Stimulated activated CD8-positive, alpha-beta memory T cell treated with anti-CD3 and anti-CD28 coated beads, Interleukin-12 subunit alpha, Interleukin-12 subunit beta, amount 100 ng/mL, for 24 hours (primary cell): ENCODE measurements around the gene NOPCHAP1.

ENCODE experiments used
- DNase-seq: peaks from one replicate; pipeline ENCODE4 v3.0.0-alpha.2; 2020; ENCODE audit errors: extremely low read depth

The NOPCHAP1 gene

DNA sequence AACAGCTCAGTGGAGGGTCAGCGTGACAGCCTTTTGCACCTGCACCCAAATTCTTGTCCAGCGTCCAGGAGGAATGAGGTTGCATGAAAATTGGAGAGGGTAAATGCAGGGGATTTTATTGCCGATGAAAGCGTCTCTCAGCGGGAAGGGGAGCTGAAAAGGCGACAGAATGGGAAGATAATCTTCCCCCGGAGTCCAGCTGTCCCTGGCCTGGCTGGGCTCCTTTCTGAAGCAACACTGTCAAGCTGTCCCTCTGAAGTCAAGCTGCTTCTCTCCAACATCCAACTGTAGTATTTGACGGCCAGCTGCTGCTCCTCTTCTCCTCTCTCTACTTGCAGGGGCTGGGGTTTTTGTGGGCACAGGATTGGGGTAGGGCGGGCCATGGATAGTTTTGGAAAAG, 32.7 kb downstream of the NOPCHAP1 start:
- DNase-seq, result no peak

DNA sequence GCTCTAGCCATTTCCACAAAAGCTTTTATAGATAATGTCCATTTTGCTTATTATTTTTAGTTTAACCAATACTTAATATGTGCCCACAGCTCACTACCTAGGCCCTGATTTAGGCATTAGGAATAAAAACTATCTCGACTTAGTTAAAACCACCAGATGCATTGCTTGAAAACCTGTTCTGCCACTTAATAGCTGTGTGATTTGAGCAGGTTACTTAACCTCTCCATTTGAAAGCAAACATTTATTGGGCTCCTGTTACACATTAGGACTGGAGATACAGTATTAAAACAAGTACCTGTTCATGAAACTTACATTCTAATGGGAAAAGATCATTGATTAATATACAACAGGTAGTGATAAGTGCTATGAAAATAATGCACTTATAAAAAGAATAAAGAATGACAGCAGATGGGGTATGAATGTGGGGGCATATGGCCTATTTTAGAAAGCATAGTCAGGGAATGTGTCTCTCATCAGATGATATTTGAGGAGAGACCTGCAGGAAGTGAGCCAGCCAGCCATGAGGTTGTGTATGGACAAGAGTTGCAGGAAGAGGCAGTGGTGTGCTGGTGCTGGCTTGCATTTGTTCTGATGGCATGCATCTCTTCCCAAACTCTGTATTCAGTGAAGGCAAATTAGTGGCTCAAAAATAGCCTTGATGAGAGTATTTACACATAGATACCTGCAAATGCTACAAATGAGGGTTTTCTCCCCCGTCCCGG, 34.3 kb downstream of the NOPCHAP1 start:
- no peak for DNase-seq

DNA sequence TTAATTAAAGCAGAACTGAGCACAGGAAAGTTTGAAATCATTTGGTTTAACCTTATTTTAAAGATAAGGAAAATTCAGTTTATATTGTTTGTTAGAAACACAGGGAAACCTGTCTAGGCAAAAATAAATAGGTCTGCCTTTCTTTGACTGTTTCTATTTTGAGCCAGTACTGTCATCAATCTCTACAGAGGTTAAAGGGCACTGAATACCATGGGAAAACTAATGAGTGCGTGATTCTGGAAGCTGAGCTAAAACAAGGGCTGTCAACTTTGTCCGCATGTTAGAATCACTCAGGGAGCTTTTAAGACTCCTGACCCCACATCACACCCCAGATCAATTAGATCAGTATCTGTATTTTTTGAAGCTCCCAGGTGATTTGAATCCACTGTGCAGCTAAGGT, 38.8 kb downstream of the NOPCHAP1 start:
- DNase-seq, result no peak

- DNase-seq, result no peak
These were observed 39.8 kb downstream of the NOPCHAP1 start for GRCh38 chr12:105025890-105026289.

GRCh38 chr12:105026411-105026810, 40.3 kb downstream of the NOPCHAP1 start:
- no peak for DNase-seq

DNA sequence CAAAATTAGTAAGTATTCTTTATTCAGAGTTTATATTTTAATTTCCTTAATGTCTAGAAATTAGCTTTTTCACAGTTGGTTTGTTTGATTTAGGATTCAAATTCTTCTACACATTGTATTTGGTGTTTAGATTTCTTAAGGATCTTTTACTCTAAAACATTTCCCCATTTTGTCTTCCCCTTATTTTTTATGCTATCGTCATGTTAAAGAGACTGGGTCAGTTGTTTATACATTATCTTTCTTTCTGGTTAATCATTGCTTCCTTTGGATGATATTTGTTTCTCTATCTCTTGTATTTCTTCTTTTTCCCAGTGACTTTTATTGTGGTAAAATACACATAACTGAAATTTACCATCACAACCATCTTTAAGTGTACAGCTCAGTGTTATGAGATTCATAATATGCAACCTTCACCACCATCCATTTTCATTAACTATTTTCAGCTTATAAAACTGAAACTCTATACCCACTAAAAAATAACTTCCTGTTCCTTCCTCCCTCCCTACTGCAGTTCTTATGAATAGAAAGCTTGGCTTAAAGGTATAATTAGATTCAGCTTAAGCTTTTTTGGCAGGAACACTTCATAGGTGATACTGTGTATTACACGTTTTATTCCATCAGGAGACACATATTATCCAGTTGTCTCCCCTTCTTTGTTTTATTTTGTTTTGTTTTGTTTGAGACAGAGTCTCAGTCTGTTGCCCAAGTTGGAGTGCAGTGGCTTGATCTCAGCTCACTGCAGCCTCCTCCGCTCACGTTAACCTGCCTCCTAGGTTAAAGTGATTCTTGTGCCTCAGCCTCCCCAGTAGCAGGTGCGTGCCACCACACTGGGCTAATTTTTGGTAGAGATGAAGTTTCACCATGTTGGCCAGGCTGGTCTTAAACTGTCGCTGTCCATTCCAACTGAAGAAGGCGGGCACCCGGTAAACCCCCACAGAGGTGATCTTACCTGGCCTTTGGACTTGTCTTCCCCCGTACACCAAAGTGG, 45.0 kb downstream of the NOPCHAP1 start:
- no peak for DNase-seq

DNA sequence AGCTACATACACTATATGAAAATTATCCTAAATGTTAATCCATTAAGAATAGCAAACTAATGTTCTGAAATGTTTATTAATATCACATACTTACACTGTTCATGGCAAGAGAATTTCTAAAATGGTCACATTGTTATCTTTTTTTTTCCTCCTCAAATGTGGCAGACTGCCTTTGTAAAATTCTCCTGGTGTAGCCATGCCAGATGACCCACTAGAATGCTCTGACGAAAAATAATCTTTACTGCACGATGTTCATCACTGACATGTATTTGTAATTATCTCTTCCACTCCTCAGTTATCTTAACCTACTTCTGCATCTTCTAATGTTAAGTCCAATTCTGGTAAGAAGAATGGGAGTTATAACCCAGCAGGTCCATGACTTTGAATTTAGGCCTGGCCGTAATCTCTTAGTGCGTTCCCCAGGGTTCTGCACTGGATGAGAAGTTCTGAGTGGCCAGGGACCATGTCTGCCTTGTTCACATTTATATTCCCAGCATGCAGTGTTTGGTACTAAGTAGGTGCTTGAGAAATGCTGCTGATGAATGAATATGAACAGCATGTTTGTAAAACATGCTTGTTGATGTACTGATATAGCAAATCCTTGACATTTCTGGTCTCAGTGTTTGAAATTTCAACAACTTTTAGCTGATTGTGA, 46.7 kb downstream of the NOPCHAP1 start:
- no peak for DNase-seq

GRCh38 chr12:105033851-105034250, 47.7 kb downstream of the NOPCHAP1 start:
- DNase-seq, result no peak
